WTC11 (cell line): Measurements from ENCODE around the gene INPP5K. TPM values are rescaled to one million over a fixed set of nuclear protein-coding genes. Genes with fewer than 3 reads are reported as not detected.

Experiments
- ATAC-seq: fragments of 200-7000 bp; cut with Tn5 transposase; 2 replicates; pipeline ENCODE4 v1.10.0; 2021; ENCODE audit warnings: mild to moderate bottlenecking, moderate library complexity
- CTCF ChIA-PET: fragments of 300-600 bp; sonication (Branson Sonifier 250); formaldehyde crosslinking; loops from one replicate; lab custom pipeline; 2021; ENCODE audit warnings: antibody characterized with exemption; lab: Charles Lee
- POLR2A ChIA-PET: fragments of 350-600 bp; sonication (Branson Sonifier 250); formaldehyde crosslinking; loops from one replicate; lab custom pipeline; 2021; ENCODE audit warnings: antibody characterized with exemption; lab: Charles Lee
- DNase-seq: peaks from one replicate; pipeline ENCODE4 v3.0.0; 2021; ENCODE audit warnings: low spot score
- H3K27ac Mint-ChIP-seq: 2 replicates; pipeline ENCODE4 v1.8.0; 2021; ENCODE audit warnings: mixed read lengths
- H3K27me3 Mint-ChIP-seq: 2 replicates; pipeline ENCODE4 v1.8.0; 2021; ENCODE audit warnings: low read depth, mild to moderate bottlenecking, moderate library complexity, mixed read lengths
- H3K36me3 Mint-ChIP-seq: 2 replicates; pipeline ENCODE4 v1.8.0; 2021; ENCODE audit warnings: mixed read lengths
- H3K4me1 Mint-ChIP-seq: 2 replicates; pipeline ENCODE4 v1.8.0; 2022; ENCODE audit warnings: mixed read lengths
- H3K4me3 Mint-ChIP-seq: 2 replicates; pipeline ENCODE4 v1.8.0; 2021; ENCODE audit warnings: mild to moderate bottlenecking, moderate library complexity, mixed read lengths
- H3K9me3 Mint-ChIP-seq: 2 replicates; pipeline ENCODE4 v1.8.0; 2021; ENCODE audit warnings: mixed read lengths
- ELF4 ChIP-seq: sonication (generic); formaldehyde crosslinking; IDR thresholded peaks from 2 replicates; pipeline ENCODE4 v1.8.1; 2022; ENCODE audit warnings: low read depth, mild to moderate bottlenecking, moderate library complexity, missing genetic modification reagents
- GTF2I ChIP-seq: fragments of 250-450 bp; sonication (Bioruptor Pico); conservative IDR thresholded peaks from 2 replicates; pipeline ENCODE4 v1.4.0; 2021; ENCODE audit warnings: mild to moderate bottlenecking
- IRF2 ChIP-seq: sonication (generic); formaldehyde crosslinking; IDR thresholded peaks from 2 replicates; pipeline ENCODE4 v1.8.0; 2022; ENCODE audit warnings: low read depth, missing genetic modification reagents, borderline replicate concordance
- NFE2L1 ChIP-seq: sonication (generic); formaldehyde crosslinking; IDR thresholded peaks from 2 replicates; pipeline ENCODE4 v1.8.1; 2023; ENCODE audit warnings: missing genetic modification reagents
- PRDM15 ChIP-seq: sonication (generic); formaldehyde crosslinking; IDR thresholded peaks from 2 replicates; pipeline ENCODE4 v1.8.0; 2022; ENCODE audit warnings: missing genetic modification reagents
- SMAD3 ChIP-seq: sonication (generic); formaldehyde crosslinking; IDR thresholded peaks from 2 replicates; pipeline ENCODE4 v1.8.0; 2022; ENCODE audit warnings: missing genetic modification reagents, mild to moderate bottlenecking, borderline replicate concordance
- TCF7 ChIP-seq: sonication (generic); formaldehyde crosslinking; IDR thresholded peaks from 2 replicates; pipeline ENCODE4 v1.8.0; 2022; ENCODE audit warnings: mild to moderate bottlenecking, low read depth, missing genetic modification reagents, moderate library complexity
- TEAD4 ChIP-seq: sonication (generic); formaldehyde crosslinking; IDR thresholded peaks from 2 replicates; pipeline ENCODE4 v1.8.0; 2022; ENCODE audit warnings: mild to moderate bottlenecking, missing genetic modification reagents
- ZNF138 ChIP-seq: sonication (generic); formaldehyde crosslinking; conservative IDR thresholded peaks from 2 replicates; pipeline ENCODE4 v1.8.1; 2022; ENCODE audit warnings: mild to moderate bottlenecking, moderate library complexity, missing genetic modification reagents
- ZSCAN18 ChIP-seq: fragments of 250-450 bp; sonication (Bioruptor Pico); IDR thresholded peaks from 2 replicates; pipeline ENCODE4 v2.1.2; 2022; ENCODE audit warnings: mild to moderate bottlenecking, moderate library complexity
- total RNA-seq: library from RNA; stranded (reverse); gene quantifications from 3 replicates; pipeline ENCODE4 v1.2.3, GENCODE V29; 2021
- TF ChIP-seq, protein P1 (sequence below): sonication (generic); formaldehyde crosslinking; IDR thresholded peaks from 2 replicates; pipeline ENCODE4 v1.8.0; 2022; ENCODE audit warnings: mild to moderate bottlenecking, missing genetic modification reagents

The INPP5K gene
- total RNA-seq, 1 experiment from 2014 or later = 26.8 TPM

DNA sequence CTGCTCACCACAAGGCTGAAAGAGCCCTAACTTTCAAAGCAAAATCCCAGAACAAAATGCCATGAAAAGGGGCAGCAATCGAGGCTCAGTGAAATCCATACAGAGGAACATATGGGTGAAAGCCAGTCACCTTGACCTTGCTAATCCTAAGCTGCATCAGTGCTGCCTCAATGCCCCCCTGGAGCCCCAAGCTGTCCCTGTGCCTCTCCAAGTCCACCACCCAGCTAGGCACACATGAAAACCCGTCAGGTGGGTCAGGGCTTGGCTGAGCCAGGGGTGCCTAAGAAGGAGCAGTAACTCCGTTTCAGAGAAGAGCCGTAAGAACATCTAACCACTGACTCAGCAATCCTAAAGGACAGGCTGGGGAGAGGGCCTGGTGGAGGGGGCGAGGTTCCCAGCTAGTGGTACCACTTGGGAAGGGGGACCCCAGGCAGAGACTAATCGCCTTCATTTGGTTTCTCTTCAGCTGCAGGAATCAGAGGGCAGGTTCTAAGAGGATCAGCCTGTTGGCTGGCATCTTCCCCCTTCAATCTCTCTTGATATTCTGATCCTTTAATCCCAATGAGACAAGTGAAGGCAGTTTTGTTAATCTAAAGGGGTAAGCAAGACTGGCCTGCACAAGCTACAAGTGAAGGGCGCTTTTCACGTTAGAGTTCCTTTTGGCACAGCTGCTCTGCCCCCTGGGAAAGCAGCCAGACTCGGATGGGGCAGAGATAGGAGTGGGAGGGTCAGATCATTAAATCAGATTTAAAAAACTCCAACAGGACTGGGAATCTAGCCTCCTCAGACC is 38.5 kb upstream of the INPP5K start (continued):
- TF ChIP-seq ZSCAN18 (CRISPR knock-in tag) = no peak
- TF ChIP-seq GTF2I (CRISPR knock-in tag) = no peak
- TF ChIP-seq TCF7 (CRISPR knock-in tag) = no peak
- TF ChIP-seq PRDM15 = no peak
- no peak for TF ChIP-seq ELF4 (CRISPR knock-in tag)
- TF ChIP-seq TEAD4 (CRISPR knock-in tag) = no peak

DNA sequence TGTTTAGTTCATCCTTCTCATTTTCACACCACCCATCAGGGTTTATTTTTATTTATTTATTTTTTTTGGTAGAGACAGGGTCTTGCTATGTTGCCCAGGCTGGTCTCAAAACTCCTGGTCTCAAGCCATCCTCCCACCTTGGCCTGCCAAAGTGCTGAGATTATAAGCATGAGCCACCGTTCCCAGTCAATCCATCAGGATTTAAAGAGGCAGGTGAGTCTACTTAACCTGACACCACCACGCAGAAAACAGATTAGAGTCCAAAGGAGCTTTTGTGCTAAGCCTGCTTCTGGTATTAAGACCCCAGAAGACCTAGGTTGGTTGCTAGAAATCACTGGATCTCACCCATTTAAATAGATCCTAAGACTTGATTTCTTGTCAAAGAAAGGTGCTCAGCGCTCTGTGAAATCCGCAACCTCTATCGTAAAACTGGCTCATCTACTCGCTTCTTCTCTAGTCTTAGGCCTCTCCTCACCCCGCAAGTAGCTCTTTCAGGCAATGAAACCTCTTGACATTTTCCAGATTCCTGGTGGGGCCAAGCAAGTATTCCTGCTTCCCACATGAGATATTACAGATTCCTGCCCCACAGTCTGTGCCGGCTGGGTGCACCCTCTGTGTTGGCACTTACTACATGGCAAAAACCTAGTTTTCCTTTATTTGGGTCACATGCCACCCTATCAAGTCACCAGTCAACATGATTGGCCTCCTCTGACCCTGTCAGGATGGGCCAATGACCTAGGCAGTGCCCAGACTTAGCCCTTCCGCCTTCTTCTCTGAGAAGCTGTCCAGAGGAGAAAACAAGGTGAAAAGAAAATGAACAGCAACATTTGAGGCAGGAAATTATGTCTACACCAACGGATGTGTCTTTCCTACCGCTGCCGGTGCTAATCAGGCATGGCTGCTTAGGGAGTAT is 37.2 kb upstream of the INPP5K start:
- ATAC-seq = no peak
- no peak for TF ChIP-seq SMAD3 (CRISPR knock-in tag)
- TF ChIP-seq, all 79 proteins: peak for 0
- ChIA-PET CTCF (interaction anchor here (0.5 to 1.7 kb wide), 3 partner anchors 21 to 188 kb away, joined by 3 to 7 read pairs (median 6); no protein-coding TSS in a partner anchor), POLR2A (no interaction called here)
- Mint-ChIP-seq H3K27me3 (no peaks in the 10 kb centered on the region), H3K4me1 (0 out of 2 replicates have a peak, but pooled peaks cover 6% of the 10 kb centered on the region), H3K9me3 (no peaks in the 10 kb centered on the region), H3K27ac (peak overlapping the region; percentile 59), H3K36me3 (peaks cover 26% of the 10 kb centered on the region), H3K4me3 (no peak overlapping the region)
- DNase-seq = no peak

- ChIA-PET CTCF (interaction anchor here (1.7 kb wide), 1 partner anchor 21 kb away, joined by 7 read pairs; no protein-coding TSS in a partner anchor), POLR2A (no interaction called here)
- TF ChIP-seq, protein P1, sequence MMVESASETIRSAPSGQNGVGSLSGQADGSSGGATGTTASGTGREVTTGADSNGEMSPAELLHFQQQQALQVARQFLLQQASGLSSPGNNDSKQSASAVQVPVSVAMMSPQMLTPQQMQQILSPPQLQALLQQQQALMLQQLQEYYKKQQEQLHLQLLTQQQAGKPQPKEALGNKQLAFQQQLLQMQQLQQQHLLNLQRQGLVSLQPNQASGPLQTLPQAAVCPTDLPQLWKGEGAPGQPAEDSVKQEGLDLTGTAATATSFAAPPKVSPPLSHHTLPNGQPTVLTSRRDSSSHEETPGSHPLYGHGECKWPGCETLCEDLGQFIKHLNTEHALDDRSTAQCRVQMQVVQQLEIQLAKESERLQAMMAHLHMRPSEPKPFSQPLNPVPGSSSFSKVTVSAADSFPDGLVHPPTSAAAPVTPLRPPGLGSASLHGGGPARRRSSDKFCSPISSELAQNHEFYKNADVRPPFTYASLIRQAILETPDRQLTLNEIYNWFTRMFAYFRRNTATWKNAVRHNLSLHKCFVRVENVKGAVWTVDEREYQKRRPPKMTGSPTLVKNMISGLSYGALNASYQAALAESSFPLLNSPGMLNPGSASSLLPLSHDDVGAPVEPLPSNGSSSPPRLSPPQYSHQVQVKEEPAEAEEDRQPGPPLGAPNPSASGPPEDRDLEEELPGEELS (CRISPR knock-in tag) = no peak
- TF ChIP-seq ZNF138 (CRISPR knock-in tag) (no peak), NFE2L1 (CRISPR knock-in tag) (no peak), IRF2 (CRISPR knock-in tag) (no peak)
- 0 out of 2 replicates have a peak, but pooled peaks cover 6% of the 10 kb centered on the region for H3K4me1 Mint-ChIP-seq
- no peaks in the 10 kb centered on the region for H3K27me3 Mint-ChIP-seq
- H3K27ac Mint-ChIP-seq = no peak overlapping the region
- ATAC-seq (no peak), DNase-seq (no peak)
- peaks cover 29% of the 10 kb centered on the region for H3K36me3 Mint-ChIP-seq
- H3K9me3 Mint-ChIP-seq = no peaks in the 10 kb centered on the region
- no peak overlapping the region for H3K4me3 Mint-ChIP-seq
These were observed 36.5 kb upstream of the INPP5K start for GRCh38 chr17:1552932-1553331.
